Esophagus (tissue), 2 donors: ENCODE measurements around the gene C10orf53. TPM values are rescaled to one million over a fixed set of nuclear protein-coding genes. Genes with fewer than 3 reads are reported as not detected.

Source experiments
- H3K27ac ChIP-seq, 2 donors: one replicate each; pipeline ENCODE4 v1.5.1; 2013; ENCODE audit warnings: low read depth in 2 of 2, mild to moderate bottlenecking in 2 of 2, inconsistent platforms in 1 of 2, low read length in 1 of 2, moderate library complexity in 1 of 2
- H3K27me3 ChIP-seq, 2 donors: one replicate each; pipeline ENCODE4 v1.6.1; 2013; ENCODE audit warnings: low read length in 2 of 2, control low read depth in 1 of 2, mild to moderate bottlenecking in 1 of 2; ENCODE audit not compliant: insufficient read depth in 2 of 2, control insufficient read depth in 1 of 2
- H3K36me3 ChIP-seq, 2 donors: one replicate each; pipeline ENCODE4 v1.6.1; 2013; ENCODE audit warnings: low read length in 1 of 2; ENCODE audit not compliant: control insufficient read depth in 2 of 2, insufficient read depth in 2 of 2
- H3K4me1 ChIP-seq, 2 donors: one replicate each; pipeline ENCODE4 v1.6.1; 2013; ENCODE audit warnings: low read length in 1 of 2; ENCODE audit not compliant: control insufficient read depth in 2 of 2, insufficient read depth in 2 of 2
- H3K4me3 ChIP-seq, 2 donors: one replicate each; pipeline ENCODE4 v1.5.1; 2013; ENCODE audit warnings: low read length in 2 of 2, mild to moderate bottlenecking in 2 of 2, low read depth in 1 of 2, moderate library complexity in 1 of 2
- H3K9me3 ChIP-seq, 2 donors: one replicate each; pipeline ENCODE4 v1.6.1; 2013; ENCODE audit warnings: mild to moderate bottlenecking in 2 of 2, low read depth in 1 of 2, low read length in 1 of 2, moderate library complexity in 1 of 2; ENCODE audit not compliant: control insufficient read depth in 2 of 2, insufficient read depth in 1 of 2
- WGBS, 2 donors: extraction: QIAGEN DNeasy Blood & Tissue Kit; methylation state at CpG; one replicate each; pipeline ENCODE4 v1.1.7; 2013; 5-methylcytosine and 5-hydroxymethylcytosine counted together
- polyA plus RNA-seq, 2 donors: library from polyadenylated mRNA; stranded (reverse); fragments of 200-250 nt; gene quantifications; one replicate each; pipeline ENCODE4 v1.2.3, GENCODE V29; 2013
- donor health status: healthy with polysubstance abuse.
- donor health status: Bipolar disorder and iron deficiency.

The C10orf53 gene
- polyA plus RNA-seq, 2 donors, result not detected

- H3K27ac ChIP-seq, result no peak overlapping the region
- no peaks in the 10 kb centered on the region for H3K4me1 ChIP-seq
- H3K9me3 ChIP-seq, result no peaks in the 10 kb centered on the region
- no peaks in the 10 kb centered on the region for H3K27me3 ChIP-seq
- H3K36me3 ChIP-seq, result no peaks in the 10 kb centered on the region
- 58 to 61% methylated on average over 2 of the region's 2 CpGs for WGBS, 2 donors
- H3K4me3 ChIP-seq, result no peak overlapping the region
These were observed 47.1 kb downstream of the C10orf53 start for GRCh38 chr10:49726593-49726992.

- Histone ChIP-seq H3K9me3 (no peaks in the 10 kb centered on the region), H3K27me3 (no peaks in the 10 kb centered on the region), H3K4me1 (no peaks in the 10 kb centered on the region), H3K36me3 (no peaks in the 10 kb centered on the region), H3K27ac (no peak overlapping the region), H3K4me3 (no peak overlapping the region)
- WGBS, 2 donors, result 81 to 83% methylated on average over 7 of the region's 7 CpGs
These were observed 54.4 kb downstream of the C10orf53 start for GRCh38 chr10:49733866-49734265.

- H3K27ac ChIP-seq, result no peak overlapping the region
- H3K36me3 ChIP-seq, result no peaks in the 10 kb centered on the region
- no peaks in the 10 kb centered on the region for H3K27me3 ChIP-seq
- H3K4me3 ChIP-seq, result no peak overlapping the region
- WGBS, 2 donors, result 49 to 64% methylated on average over 10 of the region's 10 CpGs
- H3K9me3 ChIP-seq, result no peaks in the 10 kb centered on the region
- H3K4me1 ChIP-seq, result no peaks in the 10 kb centered on the region
These were observed 55.2 kb downstream of the C10orf53 start for GRCh38 chr10:49734676-49735075.

- WGBS, 2 donors, result 63 to 66% methylated on average over 11 of the region's 11 CpGs
- Histone ChIP-seq H3K36me3 (no peaks in the 10 kb centered on the region), H3K27ac (no peak overlapping the region), H3K9me3 (no peaks in the 10 kb centered on the region), H3K4me1 (no peaks in the 10 kb centered on the region), H3K27me3 (no peaks in the 10 kb centered on the region), H3K4me3 (no peak overlapping the region)
These were observed 55.7 kb downstream of the C10orf53 start for GRCh38 chr10:49735161-49735560.

- Histone ChIP-seq H3K27ac (no peak overlapping the region), H3K36me3 (no peaks in the 10 kb centered on the region), H3K27me3 (no peaks in the 10 kb centered on the region), H3K4me3 (no peak overlapping the region), H3K9me3 (no peaks in the 10 kb centered on the region), H3K4me1 (no peaks in the 10 kb centered on the region)
- 91% methylated on average over 23 of the region's 23 CpGs for WGBS, 2 donors
These were observed 56.6 kb downstream of the C10orf53 start for GRCh38 chr10:49735848-49736563.

- H3K4me3 ChIP-seq, result no peak overlapping the region
- H3K27me3 ChIP-seq, result no peaks in the 10 kb centered on the region
- WGBS, 2 donors, result 91 to 96% methylated on average over 5 of the region's 5 CpGs
- no peak overlapping the region for H3K27ac ChIP-seq
- no peaks in the 10 kb centered on the region for H3K4me1 ChIP-seq
- no peaks in the 10 kb centered on the region for H3K36me3 ChIP-seq
- no peaks in the 10 kb centered on the region for H3K9me3 ChIP-seq
These were observed 57.2 kb downstream of the C10orf53 start for GRCh38 chr10:49736564-49737113.

- Histone ChIP-seq H3K27ac (no peak overlapping the region), H3K27me3 (no peaks in the 10 kb centered on the region), H3K4me3 (no peak overlapping the region), H3K36me3 (no peaks in the 10 kb centered on the region), H3K9me3 (no peaks in the 10 kb centered on the region), H3K4me1 (no peaks in the 10 kb centered on the region)
- WGBS, 2 donors, result 85 to 86% methylated on average over 19 of the region's 19 CpGs
These were observed 58.2 kb downstream of the C10orf53 start for GRCh38 chr10:49737474-49738201.

- Histone ChIP-seq H3K4me1 (no peaks in the 10 kb centered on the region), H3K27ac (no peak overlapping the region), H3K4me3 (no peak overlapping the region), H3K36me3 (no peaks in the 10 kb centered on the region), H3K9me3 (no peaks in the 10 kb centered on the region), H3K27me3 (no peaks in the 10 kb centered on the region)
- WGBS, 2 donors, result 73 to 75% methylated on average over 9 to 10 of the region's 10 CpGs
These were observed 59.3 kb downstream of the C10orf53 start for GRCh38 chr10:49738616-49739360.

GRCh38 chr10:49739426-49739825 lies 60.0 kb downstream of the C10orf53 start:
- Histone ChIP-seq H3K4me3 (no peak overlapping the region), H3K4me1 (no peaks in the 10 kb centered on the region), H3K27me3 (no peaks in the 10 kb centered on the region), H3K9me3 (no peaks in the 10 kb centered on the region), H3K36me3 (no peaks in the 10 kb centered on the region), H3K27ac (no peak overlapping the region)
- 78 to 81% methylated on average over 14 of the region's 14 CpGs for WGBS, 2 donors
